Thyroid gland (tissue), 4 donors: ENCODE data around the gene MEX3D.

Source experiments
- CTCF ChIP-seq, 6 experiments: fragments of 200-600 bp in 3 of 6; fragments of 450-650 bp in 3 of 6; sonication (generic) in 3 of 6; IDR thresholded peaks; one replicate each; pipeline ENCODE4 v1.5.1; 2016 to 2019; ENCODE audit warnings: antibody characterized with exemption in 6 of 6, mild to moderate bottlenecking in 2 of 6, inconsistent platforms in 1 of 6, moderate library complexity in 1 of 6
- POLR2A ChIP-seq, 2 donors: fragments of 450-650 bp; IDR thresholded peaks; one replicate each; pipeline ENCODE4 v1.6.1; 2017; ENCODE audit warnings: antibody characterized with exemption in 2 of 2, mild to moderate bottlenecking in 2 of 2, moderate library complexity in 1 of 2

GRCh38 chr19:1593501-1593772 is 25.3 kb upstream of the MEX3D start:
- TF ChIP-seq POLR2A (IDR thresholded peaks at IDR 0.05) = no peak
- no peak for TF ChIP-seq CTCF (IDR thresholded peaks at IDR 0.05)
